Endothelial cell of umbilical vein (primary cell): ENCODE results near the gene PPP1R9A.

Source experiments
- CTCF ChIP-seq, 2 donors: IDR thresholded peaks; 1 replicate in 1 of 2; 2 replicates in 1 of 2; pipeline ENCODE4 v1.5.1; 2011; ENCODE audit warnings: low read length in 2 of 2, mild to moderate bottlenecking in 2 of 2, moderate library complexity in 2 of 2, control low read depth in 1 of 2, inconsistent platforms in 1 of 2, low read depth in 1 of 2; ENCODE audit not compliant: insufficient read depth in 1 of 2; ENCODE audit errors: extremely low read depth in 1 of 2
- POLR2A ChIP-seq: IDR thresholded peaks from 2 replicates; pipeline ENCODE4 v1.6.1; 2012; ENCODE audit warnings: low read depth, mild to moderate bottlenecking, control low read depth, low read length

GRCh38 chr7:95200741-95201140 is 293.3 kb downstream of the PPP1R9A start:
- no peak for TF ChIP-seq CTCF (IDR thresholded peaks at IDR 0.05; ENCODE audit: extremely low read depth in 1 of 2, insufficient read depth in 1 of 2, low read depth in 1 of 2, low read length in 2 of 2)
- TF ChIP-seq POLR2A: no peak
